Measurements from ENCODE around the gene CLHC1.
"Not testable (repeated sequence)": the region's sequence is repeated elsewhere in the genome, so short reads cannot be mapped to it uniquely, and the experiment has no call there.

CLHC1 gene

GRCh38 chr2:55146263-55146662 is 85.8 kb downstream of the CLHC1 start:
- no peak overlapping the region for H3K4me2 ChIP-seq (ENCODE audit: low read depth, low read length, poor library complexity, severe bottlenecking)
- H3F3A ChIP-seq (ENCODE audit: low read depth), result no peaks in the 10 kb centered on the region
- no peaks in the 10 kb centered on the region for H3K36me3 ChIP-seq (ENCODE audit: insufficient read depth, low read length)
- H4K20me1 ChIP-seq (ENCODE audit: insufficient read depth, low read length, poor library complexity, severe bottlenecking), result no peaks in the 10 kb centered on the region
- no peaks in the 10 kb centered on the region for H3K79me2 ChIP-seq (ENCODE audit: insufficient read depth, low read length)
- TF ChIP-seq EZH2phosphoT487 (IDR thresholded peaks at IDR 0.05; ENCODE audit: borderline replicate concordance), result no peak
- no peak for TF ChIP-seq CTCF (conservative IDR thresholded peaks at IDR 0.05; ENCODE audit: low read length)
- no peak overlapping the region for H3K4me3 ChIP-seq (ENCODE audit: low read length, poor library complexity, severe bottlenecking)
- no peaks in the 10 kb centered on the region for H3K27me3 ChIP-seq (ENCODE audit: insufficient read depth, low read length, poor library complexity, severe bottlenecking)
- no peaks in the 10 kb centered on the region for H3K9me2 ChIP-seq (replicated peaks; ENCODE audit: low read depth, low read length)
- H2AFZ ChIP-seq (ENCODE audit: low read length), result no peak overlapping the region
- H3K4me1 ChIP-seq (ENCODE audit: insufficient read depth, low read length, poor library complexity, severe bottlenecking), result peaks cover under 1% of the 10 kb centered on the region
- H3K9me3 ChIP-seq (ENCODE audit: insufficient read depth, low read depth, low read length), result no peaks in the 10 kb centered on the region
- H3K9ac ChIP-seq (ENCODE audit: low read depth, low read length, poor library complexity, severe bottlenecking), result no peak overlapping the region

GRCh38 chr2:55144922-55145820 is 86.9 kb downstream of the CLHC1 start:
- Histone ChIP-seq H3K27me3 (ENCODE audit: insufficient read depth, low read length, poor library complexity, severe bottlenecking) (no peaks in the 10 kb centered on the region), H3K4me1 (ENCODE audit: insufficient read depth, low read length, poor library complexity, severe bottlenecking) (peaks cover 10% of the 10 kb centered on the region), H2AFZ (ENCODE audit: low read length) (no peak overlapping the region), H3K9me2 (replicated peaks; ENCODE audit: low read depth, low read length) (no peaks in the 10 kb centered on the region), H3K9ac (ENCODE audit: low read depth, low read length, poor library complexity, severe bottlenecking) (no peak overlapping the region), H3F3A (ENCODE audit: low read depth) (no peaks in the 10 kb centered on the region), H3K9me3 (ENCODE audit: insufficient read depth, low read depth, low read length) (no peaks in the 10 kb centered on the region), H3K4me2 (ENCODE audit: low read depth, low read length, poor library complexity, severe bottlenecking) (no peak overlapping the region), H3K79me2 (ENCODE audit: insufficient read depth, low read length) (no peaks in the 10 kb centered on the region), H3K36me3 (ENCODE audit: insufficient read depth, low read length) (no peaks in the 10 kb centered on the region), H3K4me3 (ENCODE audit: low read length, poor library complexity, severe bottlenecking) (no peak overlapping the region), H4K20me1 (ENCODE audit: insufficient read depth, low read length, poor library complexity, severe bottlenecking) (no peaks in the 10 kb centered on the region)
- TF ChIP-seq EZH2phosphoT487 (IDR thresholded peaks at IDR 0.05; ENCODE audit: borderline replicate concordance), result no peak
- TF ChIP-seq CTCF (conservative IDR thresholded peaks at IDR 0.05; ENCODE audit: low read length), result no peak

GRCh38 chr2:55143706-55144105 is 88.4 kb downstream of the CLHC1 start:
- H3K4me2 ChIP-seq (ENCODE audit: low read depth, low read length, poor library complexity, severe bottlenecking); H2AFZ ChIP-seq (ENCODE audit: low read length); H4K20me1 ChIP-seq (ENCODE audit: insufficient read depth, low read length, poor library complexity, severe bottlenecking); H3F3A ChIP-seq (ENCODE audit: low read depth); H3K79me2 ChIP-seq (ENCODE audit: insufficient read depth, low read length); H3K9me2 ChIP-seq (replicated peaks; ENCODE audit: low read depth, low read length); H3K4me3 ChIP-seq (ENCODE audit: low read length, poor library complexity, severe bottlenecking); H3K9ac ChIP-seq (ENCODE audit: low read depth, low read length, poor library complexity, severe bottlenecking); H3K36me3 ChIP-seq (ENCODE audit: insufficient read depth, low read length); H3K27me3 ChIP-seq (ENCODE audit: insufficient read depth, low read length, poor library complexity, severe bottlenecking); H3K9me3 ChIP-seq (ENCODE audit: insufficient read depth, low read depth, low read length): not testable (repeated sequence)
- H3K4me1 ChIP-seq (ENCODE audit: insufficient read depth, low read length, poor library complexity, severe bottlenecking), result peaks cover 10% of the 10 kb centered on the region

- Histone ChIP-seq H3K79me2 (ENCODE audit: insufficient read depth, low read length) (no peaks in the 10 kb centered on the region), H3K36me3 (ENCODE audit: insufficient read depth, low read length) (no peaks in the 10 kb centered on the region), H3K9me3 (ENCODE audit: insufficient read depth, low read depth, low read length) (no peaks in the 10 kb centered on the region), H3K9me2 (replicated peaks; ENCODE audit: low read depth, low read length) (no peaks in the 10 kb centered on the region), H3K4me1 (ENCODE audit: insufficient read depth, low read length, poor library complexity, severe bottlenecking) (peaks cover 10% of the 10 kb centered on the region), H3K9ac (ENCODE audit: low read depth, low read length, poor library complexity, severe bottlenecking) (no peak overlapping the region), H3K4me3 (ENCODE audit: low read length, poor library complexity, severe bottlenecking) (no peak overlapping the region), H3K27me3 (ENCODE audit: insufficient read depth, low read length, poor library complexity, severe bottlenecking) (no peaks in the 10 kb centered on the region), H3F3A (ENCODE audit: low read depth) (no peaks in the 10 kb centered on the region), H3K4me2 (ENCODE audit: low read depth, low read length, poor library complexity, severe bottlenecking) (no peak overlapping the region), H4K20me1 (ENCODE audit: insufficient read depth, low read length, poor library complexity, severe bottlenecking) (no peaks in the 10 kb centered on the region), H2AFZ (ENCODE audit: low read length) (peak overlapping the region; percentile 9; the same call in 1 of the 2 replicates)
- no peak for TF ChIP-seq CTCF (conservative IDR thresholded peaks at IDR 0.05; ENCODE audit: low read length)
- TF ChIP-seq EZH2phosphoT487 (IDR thresholded peaks at IDR 0.05; ENCODE audit: borderline replicate concordance), result no peak
Measured at GRCh38 chr2:55142518-55142917, 89.6 kb downstream of the CLHC1 start.
